Measurements from ENCODE around the gene ULBP3. TPM values are rescaled to one million over a fixed set of nuclear protein-coding genes. Genes with fewer than 3 reads are reported as not detected.

ULBP3 gene
- total and polyA plus RNA-seq, 2 donors (not counting 1 experiment from before 2014, with no cell fraction given), result 0.10 to 0.69 TPM

DNA sequence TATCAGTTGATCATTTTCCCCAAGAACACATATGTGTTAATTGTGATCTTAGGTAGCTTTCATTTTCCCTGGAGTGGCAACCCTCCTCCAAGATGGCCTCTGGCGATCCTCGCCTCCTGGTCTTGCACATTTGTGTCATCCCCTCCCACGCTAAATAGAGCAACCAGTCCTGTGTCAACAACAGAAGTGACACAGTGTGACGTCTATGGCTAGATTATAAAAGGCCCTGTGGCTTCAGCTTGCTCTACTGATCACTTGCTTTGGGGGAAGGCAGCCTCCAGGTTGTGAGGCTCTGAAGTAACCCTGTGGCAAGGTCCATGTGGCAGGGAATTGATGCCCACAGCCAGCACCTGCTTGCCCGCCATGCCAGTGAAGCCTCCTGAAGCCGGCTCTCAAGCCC, 43.3 kb upstream of the ULBP3 start:
- no peak overlapping the region for H3K27ac Mint-ChIP-seq
- H3K4me1 Mint-ChIP-seq, result peaks cover 2% of the 10 kb centered on the region
- no peaks in the 10 kb centered on the region for H4K20me1 ChIP-seq (ENCODE audit: control insufficient read depth, insufficient read depth, low read length, poor library complexity, severe bottlenecking)
- H3K27me3 ChIP-seq (replicated peaks in 1 of 4; ENCODE audit: control extremely low read depth in 1 of 4, control insufficient read depth in 3 of 4, insufficient read depth in 4 of 4, low read length in 3 of 4), result no peaks in the 10 kb centered on the region
- no peak overlapping the region for H3K4me3 Mint-ChIP-seq
- CTCF ChIA-PET, result interaction anchor here (0.7 kb wide), 1 partner anchor 252 kb away, joined by 3 read pairs; no protein-coding TSS in a partner anchor
- H2AFZ ChIP-seq (ENCODE audit: insufficient read depth, low read depth, low read length, poor library complexity, severe bottlenecking), result no peak overlapping the region
- no peaks in the 10 kb centered on the region for H3K9me3 Mint-ChIP-seq (ENCODE audit: insufficient read depth)
- H3K4me2 ChIP-seq (replicated peaks; ENCODE audit: low read depth, low read length, poor library complexity, severe bottlenecking), result no peak overlapping the region
- no peak overlapping the region for H3K9ac ChIP-seq (ENCODE audit: low read length)
- no peaks in the 10 kb centered on the region for H3K36me3 ChIP-seq (replicated peaks in 1 of 2; ENCODE audit: control extremely low read depth in 1 of 2, control insufficient read depth in 1 of 2, extremely low read depth in 1 of 2, insufficient read depth in 2 of 2, low read length in 1 of 2)
- ATAC-seq (ENCODE audit: low read depth) (no peak), DNase-seq (no peak)
- H3K9me3 ChIP-seq (ENCODE audit: control extremely low read depth in 1 of 3, control insufficient read depth in 2 of 3, insufficient read depth in 1 of 3, low read length in 2 of 3), result peaks cover 0 to 21% (median 0%) of the 10 kb centered on the region in 3 donors
- POLR2A ChIA-PET, result no interaction called here
- H3K27me3 Mint-ChIP-seq, result peaks cover 7% of the 10 kb centered on the region
- H3K4me3 ChIP-seq (ENCODE audit: control extremely low read depth in 1 of 5, extremely low read depth in 1 of 5, insufficient read depth in 1 of 5, low read depth in 2 of 5, low read length in 4 of 5), result no peak overlapping the region
- no peaks in the 10 kb centered on the region for H3K4me1 ChIP-seq (ENCODE audit: control insufficient read depth in 2 of 2, insufficient read depth in 2 of 2, low read length in 2 of 2)
- no peak for TF ChIP-seq CTCF (IDR thresholded peaks at IDR 0.05)
- TF ChIP-seq EZH2 (IDR thresholded peaks at IDR 0.05; ENCODE audit: borderline replicate concordance, insufficient read depth, low read depth, low read length, poor library complexity, severe bottlenecking), result no peak
- intact Hi-C loops (cut with micrococcal nuclease), result no loop called here
- no peak overlapping the region for H3K27ac ChIP-seq (ENCODE audit: low read length in 2 of 2)
- H3K79me2 ChIP-seq (ENCODE audit: control insufficient read depth, insufficient read depth, low read length), result no peaks in the 10 kb centered on the region
- WGBS (ENCODE audit: insufficient coverage), result 75% methylated on average over 3 of the region's 6 CpGs

DNA sequence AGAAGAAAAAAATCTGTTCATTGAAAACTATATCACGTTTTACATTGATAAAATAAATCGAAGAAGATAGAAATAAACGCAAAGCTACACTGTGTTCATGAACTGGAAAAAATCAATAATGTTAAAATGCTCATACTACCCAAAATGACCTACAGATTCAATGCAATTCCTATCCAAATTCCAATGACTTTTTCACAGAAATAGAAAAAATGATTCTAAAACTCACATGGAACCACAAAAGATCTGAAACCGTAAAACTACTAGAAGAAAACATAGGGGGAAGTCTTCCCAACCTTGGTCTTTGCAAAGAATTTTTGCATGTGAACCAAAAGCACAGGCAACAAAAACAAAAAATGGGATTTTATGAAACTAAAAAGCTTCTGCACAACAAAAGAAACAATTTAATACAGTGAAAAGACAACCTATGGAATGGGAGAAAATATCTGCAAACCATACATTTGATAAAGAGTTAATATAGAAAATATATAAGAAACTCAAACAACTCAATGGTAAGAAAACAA, 33.9 kb upstream of the ULBP3 start:
- H3K9me3 ChIP-seq (ENCODE audit: control extremely low read depth in 1 of 3, control insufficient read depth in 2 of 3, insufficient read depth in 1 of 3, low read length in 2 of 3), result no peaks in the 10 kb centered on the region
- intact Hi-C loops (cut with micrococcal nuclease), result no loop called here
- CTCF ChIA-PET, result interaction anchor here (1.2 kb wide), 1 partner anchor 22 kb away, joined by 3 read pairs; no protein-coding TSS in a partner anchor
- H3K4me3 Mint-ChIP-seq, result no peak overlapping the region
- no peak overlapping the region for H3K27ac Mint-ChIP-seq
- no peaks in the 10 kb centered on the region for H3K4me1 Mint-ChIP-seq
- H3K9ac ChIP-seq (ENCODE audit: low read length), result no peak overlapping the region
- peaks cover 0 to 2% (median 1%) of the 10 kb centered on the region in 4 experiments for H3K27me3 ChIP-seq (replicated peaks in 1 of 4; ENCODE audit: control extremely low read depth in 1 of 4, control insufficient read depth in 3 of 4, insufficient read depth in 4 of 4, low read length in 3 of 4)
- H3K27me3 Mint-ChIP-seq, result peaks cover 4% of the 10 kb centered on the region
- DNase-seq (no peak), ATAC-seq (ENCODE audit: low read depth) (no peak)
- POLR2A ChIA-PET, result no interaction called here
- no peaks in the 10 kb centered on the region for H3K4me1 ChIP-seq (ENCODE audit: control insufficient read depth in 2 of 2, insufficient read depth in 2 of 2, low read length in 2 of 2)
- H3K4me3 ChIP-seq (ENCODE audit: control extremely low read depth in 1 of 5, extremely low read depth in 1 of 5, insufficient read depth in 1 of 5, low read depth in 2 of 5, low read length in 4 of 5), result no peak overlapping the region
- H3K27ac ChIP-seq (ENCODE audit: low read length in 2 of 2), result no peak overlapping the region
- WGBS (ENCODE audit: insufficient coverage), result no CpG with 5 or more reads among the region's 4 CpGs
- no peak overlapping the region for H3K4me2 ChIP-seq (replicated peaks; ENCODE audit: low read depth, low read length, poor library complexity, severe bottlenecking)
- no peaks in the 10 kb centered on the region for H3K79me2 ChIP-seq (ENCODE audit: control insufficient read depth, insufficient read depth, low read length)
- H3K36me3 ChIP-seq (replicated peaks in 1 of 2; ENCODE audit: control extremely low read depth in 1 of 2, control insufficient read depth in 1 of 2, extremely low read depth in 1 of 2, insufficient read depth in 2 of 2, low read length in 1 of 2), result no peaks in the 10 kb centered on the region
- H3K9me3 Mint-ChIP-seq (ENCODE audit: insufficient read depth), result no peaks in the 10 kb centered on the region
- H4K20me1 ChIP-seq (ENCODE audit: control insufficient read depth, insufficient read depth, low read length, poor library complexity, severe bottlenecking), result no peaks in the 10 kb centered on the region
- TF ChIP-seq CTCF (IDR thresholded peaks at IDR 0.05) (no peak), EZH2 (IDR thresholded peaks at IDR 0.05; ENCODE audit: borderline replicate concordance, insufficient read depth, low read depth, low read length, poor library complexity, severe bottlenecking) (no peak)
- H2AFZ ChIP-seq (ENCODE audit: insufficient read depth, low read depth, low read length, poor library complexity, severe bottlenecking), result no peak overlapping the region
